ENCODE data around the gene NUDT8. TPM values are rescaled to one million over a fixed set of nuclear protein-coding genes. Genes with fewer than 3 reads are reported as not detected.
"Not testable (repeated sequence)": the region's sequence is repeated elsewhere in the genome, so short reads cannot be mapped to it uniquely, and the experiment has no call there.

The NUDT8 gene
- total and polyA plus RNA-seq, 2 experiments from 2014 or later: 4.1 to 4.8 TPM

- Histone ChIP-seq H3K4me1 (ENCODE audit: insufficient read depth) (no peaks in the 10 kb centered on the region), H3F3A (ENCODE audit: insufficient read depth) (no peaks in the 10 kb centered on the region), H3K27me3 (replicated peaks; ENCODE audit: insufficient read depth) (peaks cover 21% of the 10 kb centered on the region), H3K27ac (no peak overlapping the region), H3K4me3 (no peak overlapping the region), H4K20me1 (ENCODE audit: insufficient read depth) (no peaks in the 10 kb centered on the region), H3K9me3 (ENCODE audit: low read depth) (no peaks in the 10 kb centered on the region), H2AFZ (no peak overlapping the region), H3K36me3 (ENCODE audit: low read depth) (no peaks in the 10 kb centered on the region), H3K4me2 (ENCODE audit: unreplicated experiment) (no peak overlapping the region), H3K79me2 (ENCODE audit: insufficient read depth) (no peaks in the 10 kb centered on the region), H3K9ac (no peak overlapping the region), H3K9me2 (ENCODE audit: insufficient read depth) (no peaks in the 10 kb centered on the region)
- DNase-seq: no peak
- no peak for TF ChIP-seq EZH2 (IDR thresholded peaks at IDR 0.05; ENCODE audit: insufficient read depth, poor library complexity, severe bottlenecking)
- TF ChIP-seq EZH2phosphoT487 (IDR thresholded peaks at IDR 0.05; ENCODE audit: insufficient read depth, low read depth): no peak
- in situ Hi-C loops (cut with MboI): no loop called here
- WGBS, 2 experiments (ENCODE audit: low coverage in 1 of 2, low lambda C conversion rate in 2 of 2, missing lambda C conversion rate in 2 of 2): 19 to 35% methylated on average over 1 of the region's 1 CpG
These were observed 32.9 kb downstream of the NUDT8 start for GRCh38 chr11:67596753-67597300.

GRCh38 chr11:67594480-67594879 is 35.3 kb downstream of the NUDT8 start:
- in situ Hi-C loops (cut with MboI): no loop called here
- 56 to 59% methylated on average over 3 of the region's 3 CpGs for WGBS, 2 experiments (ENCODE audit: low coverage in 1 of 2, low lambda C conversion rate in 2 of 2, missing lambda C conversion rate in 2 of 2)
- DNase-seq: no peak

GRCh38 chr11:67593565-67593905 is 36.2 kb downstream of the NUDT8 start:
- Histone ChIP-seq H3K4me2 (ENCODE audit: unreplicated experiment) (no peak overlapping the region), H3K9ac (no peak overlapping the region), H4K20me1 (ENCODE audit: insufficient read depth) (no peaks in the 10 kb centered on the region), H3K4me1 (ENCODE audit: insufficient read depth) (no peaks in the 10 kb centered on the region), H3F3A (ENCODE audit: insufficient read depth) (peaks cover 5% of the 10 kb centered on the region; the same call in 1 of the 2 replicates), H3K9me2 (ENCODE audit: insufficient read depth) (no peaks in the 10 kb centered on the region), H3K9me3 (ENCODE audit: low read depth) (no peaks in the 10 kb centered on the region), H3K27me3 (replicated peaks; ENCODE audit: insufficient read depth) (0 out of 2 replicates have a peak, but pooled peaks cover 6% of the 10 kb centered on the region), H3K27ac (no peak overlapping the region), H2AFZ (no peak overlapping the region), H3K79me2 (ENCODE audit: insufficient read depth) (no peaks in the 10 kb centered on the region), H3K4me3 (no peak overlapping the region), H3K36me3 (ENCODE audit: low read depth) (no peaks in the 10 kb centered on the region)
- no peak for TF ChIP-seq EZH2phosphoT487 (IDR thresholded peaks at IDR 0.05; ENCODE audit: insufficient read depth, low read depth)
- TF ChIP-seq EZH2 (IDR thresholded peaks at IDR 0.05; ENCODE audit: insufficient read depth, poor library complexity, severe bottlenecking): no peak
- DNase-seq: no peak
- in situ Hi-C loops (cut with MboI): no loop called here
- WGBS, 2 experiments (ENCODE audit: low coverage in 1 of 2, low lambda C conversion rate in 2 of 2, missing lambda C conversion rate in 2 of 2): 17 to 19% methylated on average over 3 of the region's 3 CpGs

More at GRCh38 chr11:67594480-67594879, 35.3 kb downstream of the NUDT8 start:
- TF ChIP-seq EZH2 (IDR thresholded peaks at IDR 0.05; ENCODE audit: insufficient read depth, poor library complexity, severe bottlenecking): no peak
- no peak for TF ChIP-seq EZH2phosphoT487 (IDR thresholded peaks at IDR 0.05; ENCODE audit: insufficient read depth, low read depth)
- Histone ChIP-seq H3K9me2 (ENCODE audit: insufficient read depth) (no peaks in the 10 kb centered on the region), H3K9ac (no peak overlapping the region), H3K79me2 (ENCODE audit: insufficient read depth) (no peaks in the 10 kb centered on the region), H3K9me3 (ENCODE audit: low read depth) (no peaks in the 10 kb centered on the region), H3K27ac (no peak overlapping the region), H3K36me3 (ENCODE audit: low read depth) (no peaks in the 10 kb centered on the region), H3F3A (ENCODE audit: insufficient read depth) (peaks cover 2% of the 10 kb centered on the region; the same call in 1 of the 2 replicates), H3K27me3 (replicated peaks; ENCODE audit: insufficient read depth) (peaks cover 12% of the 10 kb centered on the region; the same call in 1 of the 2 replicates), H4K20me1 (ENCODE audit: insufficient read depth) (no peaks in the 10 kb centered on the region), H3K4me1 (ENCODE audit: insufficient read depth) (no peaks in the 10 kb centered on the region), H3K4me2 (ENCODE audit: unreplicated experiment) (no peak overlapping the region), H3K4me3 (no peak overlapping the region), H2AFZ (no peak overlapping the region)

- no peak overlapping the region for H3K9ac ChIP-seq
- no peaks in the 10 kb centered on the region for H3K9me3 ChIP-seq (ENCODE audit: low read depth)
- H4K20me1 ChIP-seq (ENCODE audit: insufficient read depth): no peaks in the 10 kb centered on the region
- no peak overlapping the region for H2AFZ ChIP-seq
- H3K4me2 ChIP-seq (ENCODE audit: unreplicated experiment): no peak overlapping the region
- TF ChIP-seq EZH2phosphoT487 (IDR thresholded peaks at IDR 0.05; ENCODE audit: insufficient read depth, low read depth) (no peak), EZH2 (IDR thresholded peaks at IDR 0.05; ENCODE audit: insufficient read depth, poor library complexity, severe bottlenecking) (no peak)
- H3K27me3 ChIP-seq (replicated peaks; ENCODE audit: insufficient read depth): 0 out of 2 replicates have a peak, but pooled peaks cover 6% of the 10 kb centered on the region
- H3K36me3 ChIP-seq (ENCODE audit: low read depth): 0 out of 2 replicates have a peak, but pooled peaks cover 2% of the 10 kb centered on the region
- H3K4me3 ChIP-seq: no peak overlapping the region
- H3K9me2 ChIP-seq (ENCODE audit: insufficient read depth): no peaks in the 10 kb centered on the region
- 36 to 46% methylated on average over 12 of the region's 12 CpGs for WGBS, 2 experiments (ENCODE audit: low coverage in 1 of 2, low lambda C conversion rate in 2 of 2, missing lambda C conversion rate in 2 of 2)
- H3K79me2 ChIP-seq (ENCODE audit: insufficient read depth): no peaks in the 10 kb centered on the region
- H3K27ac ChIP-seq: no peak overlapping the region
- peaks cover 6% of the 10 kb centered on the region; the same call in 1 of the 2 replicates for H3F3A ChIP-seq (ENCODE audit: insufficient read depth)
- in situ Hi-C loops (cut with MboI): no loop called here
- no peak for DNase-seq
- H3K4me1 ChIP-seq (ENCODE audit: insufficient read depth): no peaks in the 10 kb centered on the region
These were observed 36.7 kb downstream of the NUDT8 start for GRCh38 chr11:67592880-67593564.

- in situ Hi-C loops (cut with MboI); H3K9me3 ChIP-seq (ENCODE audit: low read depth); H3K27ac ChIP-seq; DNase-seq; H2AFZ ChIP-seq; H4K20me1 ChIP-seq (ENCODE audit: insufficient read depth); H3K9me2 ChIP-seq (ENCODE audit: insufficient read depth); H3K27me3 ChIP-seq (replicated peaks; ENCODE audit: insufficient read depth); H3K4me2 ChIP-seq (ENCODE audit: unreplicated experiment); H3K9ac ChIP-seq; H3K79me2 ChIP-seq (ENCODE audit: insufficient read depth); H3K4me1 ChIP-seq (ENCODE audit: insufficient read depth); H3K4me3 ChIP-seq; H3K36me3 ChIP-seq (ENCODE audit: low read depth): not testable (repeated sequence)
- WGBS, 2 experiments (ENCODE audit: low coverage in 1 of 2, low lambda C conversion rate in 2 of 2, missing lambda C conversion rate in 2 of 2): 72 to 76% methylated on average over 11 of the region's 11 CpGs
- H3F3A ChIP-seq (ENCODE audit: insufficient read depth): peaks cover 12% of the 10 kb centered on the region; the same call in 1 of the 2 replicates
These were observed 40.8 kb downstream of the NUDT8 start for GRCh38 chr11:67588899-67589415.
